Measurements from ENCODE around the gene CADM1. TPM values are rescaled to one million over a fixed set of nuclear protein-coding genes. Genes with fewer than 3 reads are reported as not detected.

CADM1 gene
- total RNA-seq, 4 donors from 2014 or later, result 89.9 to 351 (median 235) TPM

DNA sequence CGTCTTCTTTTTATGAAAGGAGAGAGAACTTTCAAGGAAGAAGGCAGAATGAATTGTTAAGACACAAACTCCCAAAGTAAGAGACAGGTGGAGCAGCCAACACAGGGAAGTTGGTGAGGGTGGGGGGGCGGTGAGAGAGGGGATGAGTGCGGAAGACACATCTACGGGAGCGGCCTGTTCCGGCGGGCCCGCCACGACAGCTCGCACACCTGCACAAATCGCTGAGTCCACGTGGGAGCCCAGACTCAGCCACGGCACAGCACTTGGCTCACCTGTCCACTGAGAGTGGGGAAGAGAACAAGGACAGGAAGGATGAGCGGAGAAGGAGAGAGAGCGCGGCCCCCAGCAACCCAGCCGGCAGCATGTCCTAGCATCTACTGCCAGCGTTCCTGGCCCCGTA is 331.1 kb downstream of the CADM1 start:
- Histone ChIP-seq H3K9me3 (no peaks in the 10 kb centered on the region), H3K27ac (no peak overlapping the region), H3K27me3 (no peaks in the 10 kb centered on the region), H3K36me3 (no peaks in the 10 kb centered on the region), H3K4me1 (peaks cover 7 to 14% of the 10 kb centered on the region in 2 donors), H3K4me3 (replicated peaks in 1 of 3) (no peak overlapping the region)
- no peak for DNase-seq
- intact Hi-C loops (cut with DNase I), result no loop called here
- 84 to 90% methylated on average over 19 of the region's 19 CpGs for WGBS, 2 donors
- TF ChIP-seq POLR2A (IDR thresholded peaks at IDR 0.05) (no peak), CTCF (IDR thresholded peaks at IDR 0.05) (no peak)

- peak; percentile 54 to 61 for DNase-seq
- Histone ChIP-seq H3K4me1 (peaks cover 32 to 40% of the 10 kb centered on the region in 2 donors), H3K9me3 (no peaks in the 10 kb centered on the region), H3K36me3 (no peaks in the 10 kb centered on the region), H3K4me3 (replicated peaks in 1 of 3) (no peak overlapping the region), H3K27ac (no peak overlapping the region), H3K27me3 (no peaks in the 10 kb centered on the region)
- 53 to 60% methylated on average over 8 of the region's 8 CpGs for WGBS, 2 donors
- TF ChIP-seq CTCF (IDR thresholded peaks at IDR 0.05) (peak; percentile 56 to 85 (median 66)), POLR2A (IDR thresholded peaks at IDR 0.05) (no peak)
- intact Hi-C loops (cut with DNase I), result no loop called here
These were observed 333.9 kb downstream of the CADM1 start for GRCh38 chr11:115170133-115170815.

GRCh38 chr11:115169251-115169650 is 335.0 kb downstream of the CADM1 start:
- no peak for DNase-seq
- H3K36me3 ChIP-seq, result no peaks in the 10 kb centered on the region
- no peak overlapping the region for H3K4me3 ChIP-seq (replicated peaks in 1 of 3)
- H3K4me1 ChIP-seq, result peaks cover 32 to 44% of the 10 kb centered on the region in 2 donors
- TF ChIP-seq CTCF (IDR thresholded peaks at IDR 0.05), result no peak
- no peak for TF ChIP-seq POLR2A (IDR thresholded peaks at IDR 0.05)
- intact Hi-C loops (cut with DNase I), result no loop called here
- H3K27me3 ChIP-seq, result no peaks in the 10 kb centered on the region
- H3K9me3 ChIP-seq, result no peaks in the 10 kb centered on the region
- 82 to 86% methylated on average over 4 of the region's 4 CpGs for WGBS, 2 donors
- H3K27ac ChIP-seq, result peak overlapping the region in 1 of 3 donors; percentile 75

- WGBS, 2 donors, result 63 to 82% methylated on average over 5 of the region's 5 CpGs
- H3K36me3 ChIP-seq, result no peaks in the 10 kb centered on the region
- TF ChIP-seq POLR2A (IDR thresholded peaks at IDR 0.05) (no peak), CTCF (IDR thresholded peaks at IDR 0.05) (no peak)
- no peak overlapping the region for H3K4me3 ChIP-seq (replicated peaks in 1 of 3)
- H3K9me3 ChIP-seq, result no peaks in the 10 kb centered on the region
- H3K4me1 ChIP-seq, result peaks cover 32 to 44% of the 10 kb centered on the region in 2 donors
- intact Hi-C loops (cut with DNase I), result no loop called here
- H3K27ac ChIP-seq, result peak overlapping the region in 2 of 3 donors; percentile 68 to 75
- no peaks in the 10 kb centered on the region for H3K27me3 ChIP-seq
- no peak for DNase-seq
These were observed 335.5 kb downstream of the CADM1 start for GRCh38 chr11:115168686-115169085.

GRCh38 chr11:115168229-115168671 is 336.0 kb downstream of the CADM1 start:
- H3K4me3 ChIP-seq (replicated peaks in 1 of 3), result no peak overlapping the region
- peak; percentile 42 to 55 for DNase-seq
- intact Hi-C loops (cut with DNase I), result no loop called here
- H3K36me3 ChIP-seq, result no peaks in the 10 kb centered on the region
- 66 to 69% methylated on average over 9 of the region's 9 CpGs for whole genome bisulfite sequencing, 2 donors
- peaks cover 32 to 45% of the 10 kb centered on the region in 2 donors for H3K4me1 ChIP-seq
- TF ChIP-seq POLR2A (IDR thresholded peaks at IDR 0.05) (peak in 1 of 2 donors; percentile 58), CTCF (IDR thresholded peaks at IDR 0.05) (no peak)
- H3K27me3 ChIP-seq, result no peaks in the 10 kb centered on the region
- H3K27ac ChIP-seq, result peak overlapping the region in 2 of 3 donors; percentile 68 to 75
- H3K9me3 ChIP-seq, result no peaks in the 10 kb centered on the region
